Retinal pigment epithelial cell (primary cell): ENCODE results near the gene CEBPZOS.

Experiments
- DNase-seq: peaks from one replicate; pipeline ENCODE4 v3.0.0-alpha.2; 2010; ENCODE audit warnings: low read depth
- H3K4me3 ChIP-seq: 2 replicates; pipeline ENCODE4 v1.5.1; 2011; ENCODE audit warnings: mild to moderate bottlenecking, low read length, control low read depth, moderate library complexity
- CTCF ChIP-seq: conservative IDR thresholded peaks from 2 replicates; pipeline ENCODE4 v1.5.1; 2011; ENCODE audit warnings: low read depth, low read length, control low read depth, inconsistent platforms

The CEBPZOS gene

GRCh38 chr2:37196320-37197195 lies at the start of gene CEBPZOS:
CEBPZOS (plus strand) TSS chr2:37196496; CDS start chr2:37199705, 3,209 bp downstream.
- TF ChIP-seq CTCF: no peak
- peak; percentile 23 for DNase-seq

GRCh38 chr2:37148325-37148724 lies 48.0 kb upstream of the CEBPZOS start:
- no peak overlapping the region for H3K4me3 ChIP-seq
- DNase-seq: no peak
- no peak for TF ChIP-seq CTCF

More at GRCh38 chr2:37196320-37197195, at the start of gene CEBPZOS:
- peak within 1 kb of the TSS; percentile 81 for H3K4me3 ChIP-seq

GRCh38 chr2:37149626-37150322 lies 46.5 kb upstream of the CEBPZOS start:
- no peak overlapping the region for H3K4me3 ChIP-seq
- TF ChIP-seq CTCF: no peak
- no peak for DNase-seq

- no peak for DNase-seq
- no peak for TF ChIP-seq CTCF
- H3K4me3 ChIP-seq: no peak overlapping the region
These were observed 43.1 kb upstream of the CEBPZOS start for GRCh38 chr2:37153224-37153623.

- no peak overlapping the region for H3K4me3 ChIP-seq
- no peak for TF ChIP-seq CTCF
- no peak for DNase-seq
These were observed 41.5 kb upstream of the CEBPZOS start for GRCh38 chr2:37154785-37155184.

GRCh38 chr2:37156071-37156856 lies 40.0 kb upstream of the CEBPZOS start:
- peak overlapping the region; percentile 83 for H3K4me3 ChIP-seq
- no peak for TF ChIP-seq CTCF
- DNase-seq: no peak
